ENCODE measurements around the gene C12orf43.
A peak's percentile ranks its signal among the peaks of the same experiment; 100 is the strongest.

Gene C12orf43

GRCh38 chr12:120994589-120995337, 21.5 kb downstream of the C12orf43 start:
- Histone ChIP-seq H3K27me3 (ENCODE audit: low read depth, low read length) (no peaks in the 10 kb centered on the region), H3K4me3 (ENCODE audit: low read depth in 1 of 2, low read length in 2 of 2) (no peak overlapping the region), H3K4me1 (ENCODE audit: control insufficient read depth in 1 of 2, insufficient read depth in 2 of 2, low read length in 2 of 2) (no peaks in the 10 kb centered on the region), H3K9me3 (ENCODE audit: control insufficient read depth in 1 of 2, low read length in 2 of 2) (no peaks in the 10 kb centered on the region), H3K27ac (ENCODE audit: low read length) (no peak overlapping the region), H3K36me3 (ENCODE audit: control insufficient read depth in 1 of 2, insufficient read depth in 2 of 2, low read length in 2 of 2) (no peaks in the 10 kb centered on the region)

- Histone ChIP-seq H3K4me3 (ENCODE audit: low read depth in 1 of 2, low read length in 2 of 2) (no peak overlapping the region), H3K36me3 (ENCODE audit: control insufficient read depth in 1 of 2, insufficient read depth in 2 of 2, low read length in 2 of 2) (no peaks in the 10 kb centered on the region), H3K27me3 (ENCODE audit: low read depth, low read length) (no peaks in the 10 kb centered on the region), H3K4me1 (ENCODE audit: control insufficient read depth in 1 of 2, insufficient read depth in 2 of 2, low read length in 2 of 2) (no peaks in the 10 kb centered on the region), H3K27ac (ENCODE audit: low read length) (no peak overlapping the region), H3K9me3 (ENCODE audit: control insufficient read depth in 1 of 2, low read length in 2 of 2) (no peaks in the 10 kb centered on the region)
Observed at GRCh38 chr12:120994059-120994458, 22.2 kb downstream of the C12orf43 start.

GRCh38 chr12:120993496-120993895, 22.8 kb downstream of the C12orf43 start:
- no peak overlapping the region for H3K4me3 ChIP-seq (ENCODE audit: low read depth in 1 of 2, low read length in 2 of 2)
- H3K4me1 ChIP-seq (ENCODE audit: control insufficient read depth in 1 of 2, insufficient read depth in 2 of 2, low read length in 2 of 2), result no peaks in the 10 kb centered on the region
- H3K9me3 ChIP-seq (ENCODE audit: control insufficient read depth in 1 of 2, low read length in 2 of 2), result no peaks in the 10 kb centered on the region
- H3K36me3 ChIP-seq (ENCODE audit: control insufficient read depth in 1 of 2, insufficient read depth in 2 of 2, low read length in 2 of 2), result no peaks in the 10 kb centered on the region
- H3K27ac ChIP-seq (ENCODE audit: low read length), result no peak overlapping the region
- H3K27me3 ChIP-seq (ENCODE audit: low read depth, low read length), result no peaks in the 10 kb centered on the region

GRCh38 chr12:120992989-120993388, 23.3 kb downstream of the C12orf43 start:
- no peak overlapping the region for H3K27ac ChIP-seq (ENCODE audit: low read length)
- no peaks in the 10 kb centered on the region for H3K36me3 ChIP-seq (ENCODE audit: control insufficient read depth in 1 of 2, insufficient read depth in 2 of 2, low read length in 2 of 2)
- no peak overlapping the region for H3K4me3 ChIP-seq (ENCODE audit: low read depth in 1 of 2, low read length in 2 of 2)
- H3K4me1 ChIP-seq (ENCODE audit: control insufficient read depth in 1 of 2, insufficient read depth in 2 of 2, low read length in 2 of 2), result no peaks in the 10 kb centered on the region
- H3K9me3 ChIP-seq (ENCODE audit: control insufficient read depth in 1 of 2, low read length in 2 of 2), result no peaks in the 10 kb centered on the region
- H3K27me3 ChIP-seq (ENCODE audit: low read depth, low read length), result no peaks in the 10 kb centered on the region

GRCh38 chr12:120991965-120992364, 24.3 kb downstream of the C12orf43 start:
- no peaks in the 10 kb centered on the region for H3K36me3 ChIP-seq (ENCODE audit: control insufficient read depth in 1 of 2, insufficient read depth in 2 of 2, low read length in 2 of 2)
- no peaks in the 10 kb centered on the region for H3K9me3 ChIP-seq (ENCODE audit: control insufficient read depth in 1 of 2, low read length in 2 of 2)
- no peaks in the 10 kb centered on the region for H3K27me3 ChIP-seq (ENCODE audit: low read depth, low read length)
- H3K4me3 ChIP-seq (ENCODE audit: low read depth in 1 of 2, low read length in 2 of 2), result no peak overlapping the region
- H3K27ac ChIP-seq (ENCODE audit: low read length), result no peak overlapping the region
- no peaks in the 10 kb centered on the region for H3K4me1 ChIP-seq (ENCODE audit: control insufficient read depth in 1 of 2, insufficient read depth in 2 of 2, low read length in 2 of 2)

- Histone ChIP-seq H3K4me3 (ENCODE audit: low read depth in 1 of 2, low read length in 2 of 2) (no peak overlapping the region), H3K27me3 (ENCODE audit: low read depth, low read length) (no peaks in the 10 kb centered on the region), H3K9me3 (ENCODE audit: control insufficient read depth in 1 of 2, low read length in 2 of 2) (no peaks in the 10 kb centered on the region), H3K4me1 (ENCODE audit: control insufficient read depth in 1 of 2, insufficient read depth in 2 of 2, low read length in 2 of 2) (no peaks in the 10 kb centered on the region), H3K36me3 (ENCODE audit: control insufficient read depth in 1 of 2, insufficient read depth in 2 of 2, low read length in 2 of 2) (no peaks in the 10 kb centered on the region), H3K27ac (ENCODE audit: low read length) (no peak overlapping the region)
Observed at GRCh38 chr12:120990487-120991055, 25.7 kb downstream of the C12orf43 start.

GRCh38 chr12:120989687-120990086, 26.6 kb downstream of the C12orf43 start:
- no peaks in the 10 kb centered on the region for H3K4me1 ChIP-seq (ENCODE audit: control insufficient read depth in 1 of 2, insufficient read depth in 2 of 2, low read length in 2 of 2)
- H3K36me3 ChIP-seq (ENCODE audit: control insufficient read depth in 1 of 2, insufficient read depth in 2 of 2, low read length in 2 of 2), result no peaks in the 10 kb centered on the region
- no peak overlapping the region for H3K4me3 ChIP-seq (ENCODE audit: low read depth in 1 of 2, low read length in 2 of 2)
- no peaks in the 10 kb centered on the region for H3K9me3 ChIP-seq (ENCODE audit: control insufficient read depth in 1 of 2, low read length in 2 of 2)
- H3K27ac ChIP-seq (ENCODE audit: low read length), result no peak overlapping the region
- no peaks in the 10 kb centered on the region for H3K27me3 ChIP-seq (ENCODE audit: low read depth, low read length)

GRCh38 chr12:120988658-120989057, 27.6 kb downstream of the C12orf43 start:
- H3K36me3 ChIP-seq (ENCODE audit: control insufficient read depth in 1 of 2, insufficient read depth in 2 of 2, low read length in 2 of 2), result no peaks in the 10 kb centered on the region
- no peak overlapping the region for H3K27ac ChIP-seq (ENCODE audit: low read length)
- H3K4me3 ChIP-seq (ENCODE audit: low read depth in 1 of 2, low read length in 2 of 2), result no peak overlapping the region
- H3K4me1 ChIP-seq (ENCODE audit: control insufficient read depth in 1 of 2, insufficient read depth in 2 of 2, low read length in 2 of 2), result no peaks in the 10 kb centered on the region
- H3K27me3 ChIP-seq (ENCODE audit: low read depth, low read length), result no peaks in the 10 kb centered on the region
- H3K9me3 ChIP-seq (ENCODE audit: control insufficient read depth in 1 of 2, low read length in 2 of 2), result no peaks in the 10 kb centered on the region

GRCh38 chr12:120988234-120988633, 28.1 kb downstream of the C12orf43 start:
- Histone ChIP-seq H3K4me1 (ENCODE audit: control insufficient read depth in 1 of 2, insufficient read depth in 2 of 2, low read length in 2 of 2) (no peaks in the 10 kb centered on the region), H3K27me3 (ENCODE audit: low read depth, low read length) (no peaks in the 10 kb centered on the region), H3K36me3 (ENCODE audit: control insufficient read depth in 1 of 2, insufficient read depth in 2 of 2, low read length in 2 of 2) (no peaks in the 10 kb centered on the region), H3K4me3 (ENCODE audit: low read depth in 1 of 2, low read length in 2 of 2) (no peak overlapping the region), H3K9me3 (ENCODE audit: control insufficient read depth in 1 of 2, low read length in 2 of 2) (no peaks in the 10 kb centered on the region), H3K27ac (ENCODE audit: low read length) (no peak overlapping the region)

- H3K36me3 ChIP-seq (ENCODE audit: control insufficient read depth in 1 of 2, insufficient read depth in 2 of 2, low read length in 2 of 2), result no peaks in the 10 kb centered on the region
- no peaks in the 10 kb centered on the region for H3K4me1 ChIP-seq (ENCODE audit: control insufficient read depth in 1 of 2, insufficient read depth in 2 of 2, low read length in 2 of 2)
- H3K9me3 ChIP-seq (ENCODE audit: control insufficient read depth in 1 of 2, low read length in 2 of 2), result no peaks in the 10 kb centered on the region
- no peak overlapping the region for H3K4me3 ChIP-seq (ENCODE audit: low read depth in 1 of 2, low read length in 2 of 2)
- H3K27me3 ChIP-seq (ENCODE audit: low read depth, low read length), result no peaks in the 10 kb centered on the region
- peak overlapping the region; percentile 58 for H3K27ac ChIP-seq (ENCODE audit: low read length)
Observed at GRCh38 chr12:120984351-120984898, 31.9 kb downstream of the C12orf43 start.

GRCh38 chr12:120983759-120984158, 32.5 kb downstream of the C12orf43 start:
- Histone ChIP-seq H3K36me3 (ENCODE audit: control insufficient read depth in 1 of 2, insufficient read depth in 2 of 2, low read length in 2 of 2) (no peaks in the 10 kb centered on the region), H3K4me3 (ENCODE audit: low read depth in 1 of 2, low read length in 2 of 2) (no peak overlapping the region)

More at GRCh38 chr12:120983759-120984158, 32.5 kb downstream of the C12orf43 start:
- Histone ChIP-seq H3K9me3 (ENCODE audit: control insufficient read depth in 1 of 2, low read length in 2 of 2) (no peaks in the 10 kb centered on the region), H3K27ac (ENCODE audit: low read length) (peak overlapping the region; percentile 58), H3K4me1 (ENCODE audit: control insufficient read depth in 1 of 2, insufficient read depth in 2 of 2, low read length in 2 of 2) (peaks cover 0 to 3% of the 10 kb centered on the region in 2 donors), H3K27me3 (ENCODE audit: low read depth, low read length) (no peaks in the 10 kb centered on the region)

Measured in muscle layer of duodenum (tissue), 2 donors.